Activated effector memory CD4-positive, alpha-beta T cell treated with Interleukin-2 at 50 U/mL for 16 hours (primary cell): ENCODE results near the gene CHMP4A.
"Not testable (repeated sequence)": the region's sequence is repeated elsewhere in the genome, so short reads cannot be mapped to it uniquely, and the experiment has no call there.

Experiments
- DNase-seq: peaks from one replicate; pipeline ENCODE4 v3.0.0-alpha.2; 2020

CHMP4A gene

DNA sequence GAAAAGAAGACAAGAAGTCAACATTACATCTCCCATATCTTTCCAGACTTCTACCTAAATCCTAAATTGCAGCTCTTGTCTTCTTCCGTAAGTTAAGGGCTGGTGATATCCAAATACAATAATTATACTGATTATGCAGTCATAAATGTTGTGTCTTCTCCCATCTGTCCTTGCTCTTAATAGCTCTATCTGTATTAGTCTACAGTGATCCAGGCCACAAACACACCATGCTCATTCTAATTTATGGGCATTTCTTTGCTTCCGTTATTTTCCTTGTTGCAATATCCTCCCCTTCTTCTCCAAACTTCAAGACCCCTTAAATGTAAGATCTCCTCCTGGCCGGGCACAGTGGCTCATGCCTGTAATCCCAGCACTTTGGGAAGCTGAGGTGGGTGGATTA is 6.2 kb upstream of the CHMP4A start:
- no peak for DNase-seq

DNA sequence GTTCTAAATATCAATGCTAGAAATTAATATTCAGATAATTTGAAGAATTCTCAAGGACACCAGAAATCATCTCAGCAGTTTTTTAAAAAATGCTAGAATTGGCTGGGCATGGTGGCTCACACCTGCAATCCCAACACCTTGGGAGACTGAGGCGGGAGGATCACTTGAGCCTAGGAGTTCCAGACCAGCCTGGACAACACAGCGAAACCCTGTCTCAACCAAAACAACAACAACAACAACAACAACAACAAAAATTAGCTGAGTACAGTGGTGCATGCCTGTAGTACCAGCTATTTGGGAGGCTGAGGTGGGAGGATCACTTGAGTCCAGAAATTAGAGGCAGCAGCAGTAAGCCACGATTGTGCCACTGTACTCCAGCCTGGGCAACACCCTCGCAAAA is 5.8 kb upstream of the CHMP4A start:
- no peak for DNase-seq

DNA sequence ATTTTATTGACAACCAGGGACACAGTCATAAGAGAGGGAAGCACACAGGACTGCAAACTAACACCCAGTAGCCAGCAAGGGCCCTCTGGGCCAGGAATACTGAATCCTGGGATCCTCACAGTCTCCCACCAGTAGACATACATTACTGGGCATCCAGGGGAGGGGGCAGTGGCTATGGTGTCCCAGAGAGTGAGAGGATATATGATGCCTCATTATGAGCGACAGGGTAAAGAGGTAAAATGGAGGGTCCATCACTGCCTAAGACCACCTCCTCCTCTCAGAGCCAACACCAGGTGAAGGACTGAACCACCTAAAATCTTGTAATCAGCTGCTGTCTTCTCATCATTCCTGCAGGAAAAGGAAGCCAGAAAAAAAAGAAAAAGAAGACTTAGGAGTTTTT is 3.6 kb upstream of the CHMP4A start:
- not testable (repeated sequence) for DNase-seq

DNA sequence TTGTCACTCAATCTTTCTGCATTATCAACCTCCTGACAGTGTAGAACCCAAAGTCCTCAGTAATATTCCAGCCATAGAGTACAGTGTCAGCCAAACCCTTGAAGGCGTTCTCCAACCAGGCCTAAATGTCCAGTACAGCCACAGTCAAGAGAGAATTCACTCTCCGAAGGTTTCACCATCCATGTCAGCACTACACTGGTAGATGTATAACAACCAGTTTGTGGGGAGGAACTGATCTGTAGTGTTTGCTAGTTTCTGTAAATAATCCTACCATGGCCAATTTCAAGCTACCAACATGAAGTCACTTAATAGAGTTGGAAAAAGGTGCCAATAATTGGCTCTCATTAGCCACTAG is 3.0 kb upstream of the CHMP4A start:
- DNase-seq: no peak

DNA sequence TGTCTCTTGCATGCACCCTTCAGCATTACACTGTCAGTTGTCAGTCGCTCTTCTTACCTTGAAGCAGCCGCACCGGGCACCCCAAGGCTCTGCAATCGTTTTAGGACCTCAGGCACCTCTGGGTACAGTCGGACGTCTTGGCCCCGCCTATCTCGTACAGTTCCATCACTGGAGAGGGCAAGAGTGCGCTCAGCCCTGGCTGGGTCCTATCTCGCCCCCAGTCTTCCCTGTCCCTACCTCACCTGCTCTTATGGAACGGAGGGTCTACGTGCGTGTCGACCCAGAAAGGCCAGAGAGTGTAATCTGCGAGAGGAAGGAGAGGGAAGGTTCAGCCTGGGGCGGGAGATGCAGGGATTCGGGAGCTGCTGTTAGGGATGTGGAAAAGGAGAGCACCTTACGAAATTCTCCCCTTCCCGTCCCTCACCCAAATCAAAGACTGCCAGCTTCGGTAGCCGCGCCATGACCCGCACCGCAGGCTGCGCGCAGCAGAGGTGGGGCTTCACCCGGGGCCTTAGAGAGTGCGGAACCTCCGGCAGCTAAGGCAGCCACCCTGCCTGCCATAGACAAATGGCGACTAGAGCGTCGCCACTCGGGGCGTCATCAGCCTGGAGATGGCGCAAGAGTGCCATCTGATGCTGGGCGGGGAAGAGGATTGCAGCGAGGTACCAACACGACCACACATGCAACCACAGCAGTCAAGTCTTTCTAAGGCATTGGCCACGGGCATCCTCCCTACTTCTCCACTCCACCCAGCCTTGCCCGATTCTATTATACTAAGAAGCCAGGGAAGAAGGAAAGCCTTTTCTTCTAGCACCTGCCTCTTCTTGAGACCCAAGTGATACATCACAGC is 2.4 kb upstream of the CHMP4A start, which contains the start of gene MDP1:
MDP1 (minus strand) TSS at position 572 of the 850 bp plus-strand sequence; CDS start at position 461, 111 bp downstream.
- peak; percentile 83 for DNase-seq

DNA sequence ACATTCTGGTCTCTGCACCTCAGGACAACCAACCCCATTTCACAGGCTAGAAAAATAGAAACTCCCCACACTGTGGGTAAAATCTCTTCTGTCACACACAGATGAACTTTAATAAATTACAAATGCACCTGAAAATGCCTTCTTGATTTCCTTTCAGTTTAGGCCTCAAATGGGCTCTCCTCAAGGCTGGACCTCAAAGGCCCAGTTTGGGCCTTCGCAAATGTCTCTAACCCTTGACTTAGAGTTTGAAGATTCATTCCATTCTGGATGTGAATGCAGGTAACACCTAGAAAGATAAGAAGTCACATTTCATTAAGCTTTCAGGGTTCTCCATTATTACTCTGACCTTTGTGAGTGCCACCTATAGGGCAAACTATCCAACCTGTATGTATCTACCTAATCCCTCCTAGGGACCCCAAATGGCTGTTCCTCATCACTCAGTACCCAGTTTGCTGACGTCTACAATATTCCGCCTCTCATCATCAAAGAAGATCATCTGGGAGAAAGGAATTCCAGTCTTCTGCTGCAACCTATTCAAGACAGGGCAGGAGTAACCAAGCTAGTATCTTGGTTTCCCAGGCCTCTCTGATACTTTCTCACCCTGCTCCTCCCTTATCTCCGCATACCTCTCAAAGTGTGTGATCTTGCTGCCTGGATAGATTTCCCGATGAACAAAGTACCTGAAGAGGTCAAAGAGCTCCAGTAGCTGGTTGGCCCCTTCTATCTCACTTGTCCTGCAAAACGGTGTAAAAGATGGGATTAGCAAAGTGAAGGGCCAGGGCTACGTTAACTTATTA is 776 bp upstream of the CHMP4A start:
- no peak for DNase-seq

DNA sequence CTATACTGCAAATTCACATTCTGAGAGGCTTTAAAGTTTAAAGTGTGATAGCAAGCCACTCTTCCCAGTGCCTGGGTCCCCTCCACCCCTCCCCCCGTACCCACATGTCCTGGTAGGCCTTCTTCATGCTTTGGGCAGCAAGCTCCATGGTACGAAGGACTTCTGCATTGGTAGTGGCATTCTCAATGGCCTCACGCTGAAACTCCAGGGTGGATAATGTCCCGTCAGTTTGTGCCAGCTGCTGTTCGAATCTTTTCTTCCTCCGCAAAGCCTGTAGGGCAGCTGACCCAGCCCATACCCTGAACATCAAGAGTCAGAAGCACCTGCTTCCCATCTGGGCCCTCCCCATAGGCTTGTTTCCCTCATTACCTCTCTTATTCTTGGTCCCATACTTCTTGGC is 2.0 kb downstream of the CHMP4A start:
- DNase-seq: no peak

DNA sequence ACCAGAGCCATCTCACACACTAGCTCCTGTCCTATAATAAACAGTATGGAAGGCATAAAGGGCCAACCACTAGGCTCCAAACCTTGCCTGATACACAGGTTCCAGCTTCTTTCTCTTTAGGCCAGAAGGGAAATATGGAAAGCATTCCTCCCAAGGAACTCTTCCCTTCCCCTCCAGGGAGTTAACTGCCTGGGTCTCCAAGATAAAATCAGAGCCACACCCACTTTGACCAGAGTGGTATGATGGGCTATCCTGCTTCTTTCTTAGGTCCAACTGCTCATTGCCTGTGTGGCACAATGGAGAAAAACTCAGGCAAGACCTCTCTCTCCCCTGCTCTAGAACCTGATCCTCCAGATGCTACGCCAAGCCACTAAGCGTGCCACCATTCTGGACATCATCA is 5.7 kb downstream of the CHMP4A start:
- no peak for DNase-seq

DNA sequence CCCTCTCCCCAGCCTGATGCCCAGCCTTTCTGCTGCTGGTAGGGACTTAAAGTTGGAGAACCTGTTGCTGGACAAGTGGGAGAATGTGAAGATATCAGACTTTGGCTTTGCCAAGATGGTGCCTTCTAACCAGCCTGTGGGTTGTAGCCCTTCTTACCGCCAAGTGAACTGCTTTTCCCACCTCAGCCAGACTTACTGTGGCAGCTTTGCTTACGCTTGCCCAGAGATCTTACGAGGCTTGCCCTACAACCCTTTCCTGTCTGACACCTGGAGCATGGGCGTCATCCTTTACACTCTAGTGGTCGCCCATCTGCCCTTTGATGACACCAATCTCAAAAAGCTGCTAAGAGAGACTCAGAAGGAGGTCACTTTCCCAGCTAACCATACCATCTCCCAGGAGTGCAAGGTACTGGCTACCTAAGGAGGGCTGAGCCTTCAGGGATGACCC is 6.2 kb downstream of the CHMP4A start:
- DNase-seq: no peak

DNA sequence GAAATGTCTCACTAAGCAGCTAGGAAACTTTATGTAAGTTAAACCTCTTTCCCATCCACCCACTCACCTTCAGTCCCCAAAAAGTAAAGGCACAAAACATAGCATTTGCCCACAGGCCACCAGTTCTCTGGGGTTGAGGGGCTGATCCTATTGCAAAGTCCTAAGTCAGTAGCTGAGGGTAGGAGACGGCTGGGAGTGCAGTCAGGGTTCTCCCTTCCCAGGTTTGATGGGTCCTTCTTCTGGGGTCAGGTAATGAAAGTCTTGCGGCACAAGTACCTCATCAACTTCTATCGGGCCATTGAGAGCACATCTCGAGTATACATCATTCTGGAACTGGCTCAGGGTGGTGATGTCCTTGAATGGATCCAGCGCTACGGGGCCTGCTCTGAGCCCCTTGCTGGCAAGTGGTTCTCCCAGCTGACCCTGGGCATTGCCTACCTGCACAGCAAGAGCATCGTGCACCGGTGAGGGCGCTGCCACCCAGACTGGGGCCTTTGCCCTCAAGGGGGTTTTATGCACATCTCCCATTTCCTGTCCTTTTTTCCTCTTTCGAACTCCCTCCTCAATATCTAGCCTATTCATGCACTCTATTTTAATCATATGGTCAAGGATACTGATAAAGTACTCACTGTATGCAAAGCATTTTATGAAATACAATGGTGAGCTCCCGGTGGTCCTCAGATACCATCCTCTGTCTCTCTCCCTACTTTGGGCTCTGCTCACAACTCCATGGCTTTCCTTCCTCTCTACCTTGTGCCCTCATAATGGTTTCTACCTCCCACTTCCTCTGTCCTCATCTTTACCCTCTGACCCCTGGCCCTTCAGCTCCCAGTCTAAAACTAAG is 6.8 kb downstream of the CHMP4A start:
- DNase-seq: no peak

DNA sequence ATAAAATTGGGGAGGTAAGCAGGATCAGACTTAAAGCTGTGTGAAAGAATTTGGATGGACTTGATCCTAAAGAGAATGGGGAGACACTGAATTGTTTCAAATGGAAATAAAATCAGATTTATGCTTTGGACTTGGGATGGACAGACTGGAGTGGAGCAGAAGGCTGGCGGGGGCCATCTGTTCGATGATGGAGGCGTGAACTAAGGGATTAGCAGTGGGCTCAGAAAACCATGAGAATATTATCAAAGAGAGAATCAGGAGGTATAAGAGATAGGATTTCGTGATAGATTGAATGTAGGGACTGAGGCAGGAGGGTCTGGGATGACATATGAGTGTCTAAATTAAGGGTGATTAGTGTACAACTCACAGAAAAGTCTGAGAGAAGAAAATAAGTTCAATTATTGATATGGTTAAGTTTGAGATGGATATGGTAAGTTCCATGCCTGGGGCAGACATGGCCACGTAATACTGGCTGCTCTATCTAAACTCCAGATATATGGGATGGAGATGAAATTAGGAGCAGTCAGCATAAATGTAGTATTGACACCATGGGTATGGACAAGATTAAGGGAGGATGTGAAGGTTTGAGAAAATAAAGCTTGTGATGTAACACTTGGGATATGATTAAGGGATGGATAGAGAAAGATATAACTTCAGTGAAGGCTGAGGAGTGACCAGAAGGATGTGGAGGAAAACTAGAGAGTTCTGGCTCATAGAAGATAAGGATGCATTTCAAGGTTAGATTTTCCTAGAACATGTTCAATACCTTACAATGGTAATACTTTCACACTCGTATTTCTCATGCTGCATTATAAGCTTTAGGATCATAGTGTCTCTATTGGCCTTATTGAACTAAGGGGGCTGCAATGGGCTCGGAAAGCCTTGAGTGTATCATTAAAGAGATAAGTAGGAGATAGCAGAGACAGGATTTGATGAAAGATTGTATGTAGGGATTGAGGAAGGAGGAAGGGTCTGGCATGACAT is 8.8 kb downstream of the CHMP4A start:
- DNase-seq: no peak

DNA sequence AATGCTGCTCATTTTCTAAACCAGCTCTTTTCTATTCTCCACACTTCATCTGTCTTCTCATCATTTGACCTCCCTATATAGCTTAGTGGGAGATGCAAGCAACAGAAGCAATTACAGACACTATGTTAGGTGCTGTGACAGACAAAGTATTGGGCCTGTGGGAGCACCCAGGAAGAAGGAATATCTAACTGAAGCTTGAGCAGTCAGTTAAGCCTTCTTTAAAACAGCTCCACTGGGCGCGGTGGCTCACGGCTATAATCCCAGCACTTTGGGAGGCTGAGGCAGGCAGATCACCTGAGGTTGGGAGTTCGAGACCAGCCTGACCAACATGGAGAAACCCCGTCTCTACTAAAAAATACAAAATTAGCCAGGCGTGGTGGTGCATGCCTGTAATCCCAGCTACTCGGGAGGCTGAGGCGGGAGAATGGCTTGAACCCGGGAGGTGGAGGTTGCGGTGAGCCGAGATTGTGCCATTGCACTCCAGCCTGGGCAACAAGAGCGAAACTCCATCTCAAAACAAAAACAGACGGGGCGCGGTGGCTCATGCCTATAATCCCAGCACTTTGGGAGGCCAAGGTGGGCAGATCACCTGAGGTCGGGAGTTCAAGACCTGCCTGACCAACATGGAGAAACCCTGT is 9.9 kb downstream of the CHMP4A start:
- DNase-seq: not testable (repeated sequence)

DNA sequence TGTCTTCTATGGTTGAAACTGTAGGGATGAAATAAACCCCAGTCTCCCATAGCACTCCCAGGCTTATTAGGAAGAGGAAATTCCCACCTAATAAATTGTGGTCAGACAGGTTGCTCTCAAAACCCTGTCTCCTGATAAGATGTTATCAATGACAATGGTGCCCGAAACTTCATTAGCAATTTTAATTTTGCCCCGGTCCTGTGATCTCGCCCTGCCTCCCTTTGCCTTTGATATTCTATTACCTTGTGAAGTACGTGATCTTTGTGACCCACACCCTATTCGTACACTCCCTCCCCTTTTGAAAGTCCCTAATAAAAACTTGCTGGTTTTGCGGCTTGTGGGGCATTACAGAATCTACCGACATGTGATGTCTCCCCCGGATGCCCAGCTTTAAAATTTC is 10.8 kb downstream of the CHMP4A start:
- DNase-seq: not testable (repeated sequence)

DNA sequence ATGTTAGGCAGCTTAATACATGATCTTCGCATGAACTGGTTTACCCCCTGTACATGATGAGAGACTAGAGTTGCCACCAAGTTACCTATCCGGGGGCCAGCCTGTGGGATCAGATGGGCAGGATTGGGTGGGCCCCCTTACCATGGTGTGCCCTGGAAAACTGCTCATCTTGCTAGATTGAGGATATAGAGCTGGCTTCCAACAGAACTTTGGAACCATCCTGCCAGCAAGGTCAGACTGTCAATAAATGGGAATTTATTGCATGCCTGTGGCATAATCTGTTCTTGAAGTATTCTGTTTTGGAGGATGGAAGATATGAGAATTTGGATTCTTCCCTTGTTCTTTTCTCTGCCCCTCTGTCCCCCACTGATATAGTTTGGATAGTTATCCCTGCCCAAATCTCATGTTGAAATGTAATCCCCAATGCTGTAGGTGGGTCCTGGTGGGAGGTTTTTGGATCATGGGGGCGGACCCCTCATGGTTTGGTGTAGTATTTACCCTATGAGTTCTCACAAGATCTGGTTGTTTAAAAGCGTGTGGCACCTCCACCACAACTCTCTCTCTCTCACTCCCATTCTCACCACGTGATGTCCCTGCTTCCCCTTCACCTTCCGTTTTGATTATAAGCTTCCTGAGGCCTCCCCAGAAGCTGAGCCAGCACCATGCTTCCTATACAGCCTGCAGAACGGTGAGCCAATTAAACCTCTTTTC is 14.3 kb downstream of the CHMP4A start:
- no peak for DNase-seq

DNA sequence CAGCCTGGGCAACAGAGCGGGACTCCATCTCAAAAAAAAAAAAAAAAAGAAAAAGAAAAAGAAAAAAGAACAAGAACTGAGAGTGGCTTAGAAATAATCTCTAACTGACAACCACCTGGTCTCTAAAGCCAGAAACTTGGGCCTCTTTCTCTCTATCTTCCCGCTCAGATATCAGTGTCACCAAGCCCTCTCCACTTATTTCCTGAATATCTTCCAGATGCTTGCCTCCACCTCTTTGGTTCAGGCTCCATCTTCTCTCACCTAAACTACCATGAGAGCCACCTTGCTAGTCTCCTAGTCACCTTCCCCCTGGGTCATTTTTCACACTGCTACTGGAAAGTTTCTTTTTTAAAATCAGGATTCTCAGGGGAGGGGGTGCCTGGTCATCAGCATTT is 16.2 kb downstream of the CHMP4A start:
- no peak for DNase-seq

DNA sequence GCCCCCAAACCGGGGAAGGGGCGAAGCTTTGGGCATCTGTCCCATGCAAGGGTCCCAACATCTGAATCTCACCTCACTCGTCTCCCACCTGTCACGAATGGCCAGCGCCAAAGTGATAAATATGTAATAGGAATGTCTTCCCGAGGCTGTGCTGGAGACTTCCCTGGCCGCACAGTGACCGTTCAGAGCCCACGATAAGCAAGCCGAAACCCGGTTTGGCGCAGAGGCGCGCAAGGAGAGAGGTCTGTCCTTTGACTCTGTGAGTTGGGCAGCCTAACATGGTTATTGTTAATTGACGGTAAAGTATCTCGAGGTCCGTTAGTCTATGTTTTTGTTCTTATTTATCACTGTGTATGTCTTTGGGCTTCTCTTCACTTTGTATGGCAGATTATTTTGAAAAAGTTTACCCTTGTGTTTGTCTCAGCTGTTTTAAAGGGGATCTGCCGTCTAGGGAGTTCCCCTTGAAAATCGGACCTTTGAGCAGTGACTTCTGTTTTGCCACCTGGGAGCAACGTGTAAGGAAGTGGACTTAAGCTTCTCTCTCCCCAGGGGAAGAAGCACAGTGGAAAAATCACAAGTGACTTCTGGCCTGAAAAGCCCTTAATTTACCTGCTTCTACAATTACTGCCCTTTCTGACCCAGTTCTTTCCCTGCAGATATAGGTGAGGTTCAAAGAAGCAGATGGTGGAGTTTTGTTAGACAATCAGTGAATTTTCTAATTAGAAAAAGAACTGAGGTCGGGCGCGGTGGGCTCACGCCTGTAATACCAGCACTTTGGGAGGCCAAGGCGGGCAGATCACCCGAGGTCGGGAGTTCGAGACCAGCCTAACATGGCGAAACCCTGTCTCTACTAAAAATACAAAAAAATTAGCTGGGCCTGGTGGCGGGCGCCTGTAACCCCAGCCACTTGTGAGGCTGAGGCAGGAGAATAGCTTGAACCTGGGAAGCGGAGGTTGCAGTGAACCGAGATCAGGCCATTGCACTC is 16.9 kb downstream of the CHMP4A start:
- DNase-seq: no peak

DNA sequence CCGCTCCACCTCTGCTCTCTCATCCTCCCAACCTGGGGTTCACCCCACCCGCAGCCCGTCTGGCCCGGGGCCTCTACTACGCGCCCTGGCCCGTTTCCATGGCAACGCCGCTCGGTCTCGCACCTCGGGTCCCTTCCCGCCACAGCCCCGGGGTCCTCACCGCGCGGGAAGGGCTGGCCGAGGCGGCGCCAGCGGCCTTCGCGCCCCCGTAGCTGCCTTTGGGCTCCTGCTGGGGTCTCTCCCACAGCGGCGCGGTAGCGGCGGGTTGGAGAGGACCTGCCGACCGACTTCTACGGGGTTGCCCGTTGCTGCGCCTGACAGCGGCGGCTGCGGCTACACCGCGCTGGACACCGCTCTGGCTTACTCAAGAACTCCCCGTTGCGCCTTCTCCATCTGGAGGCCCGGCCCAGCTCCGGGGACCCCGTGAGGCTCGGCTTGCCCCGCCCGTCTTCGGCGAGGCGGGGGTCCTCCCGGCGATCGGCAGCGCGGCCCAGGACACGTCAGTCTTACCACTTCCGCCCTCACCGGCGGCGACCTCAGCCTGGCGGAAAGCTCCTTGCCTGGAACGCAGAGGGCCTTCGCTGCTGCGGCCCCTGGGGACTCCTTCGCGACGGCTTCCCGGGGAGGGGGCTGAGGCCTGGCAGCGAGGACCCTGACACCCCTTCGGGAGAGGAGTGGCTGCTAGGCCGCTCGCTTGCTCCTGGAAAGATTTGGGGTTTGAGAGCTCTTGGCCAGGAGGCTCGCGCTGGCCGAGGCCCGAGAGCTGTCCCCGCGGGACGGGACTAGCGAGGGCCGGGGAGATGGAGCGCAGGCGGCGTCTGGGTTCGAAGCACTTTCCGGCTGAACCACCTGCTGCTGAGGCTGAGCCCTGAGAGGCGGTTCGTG is 17.9 kb downstream of the CHMP4A start, which contains the start of gene TM9SF1:
TM9SF1 (minus strand) TSS at position 256 of the 885 bp plus-strand sequence. CDS start 422 bp downstream, outside the sequence.
- peak; percentile 82 for DNase-seq

DNA sequence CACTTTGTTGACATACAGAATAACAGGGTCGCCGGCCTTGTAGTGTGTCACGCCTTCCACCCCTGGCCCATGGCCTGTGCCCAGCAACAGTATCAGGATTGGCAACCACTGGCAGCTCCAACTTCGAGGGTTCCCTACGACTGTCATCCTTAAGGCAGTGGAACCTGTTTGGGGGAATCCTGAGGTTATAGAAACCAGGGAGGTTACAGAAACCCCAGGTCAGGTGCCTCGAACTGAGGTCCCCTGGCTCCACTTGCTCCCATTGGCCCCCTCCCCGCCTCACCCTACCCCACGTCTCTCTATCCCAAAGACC is 18.5 kb downstream of the CHMP4A start:
- DNase-seq: no peak
